Astrocyte (in vitro differentiated cells and primary cell): Measurements from ENCODE around the gene FCMR.

ENCODE experiments used
- CTCF ChIP-seq: IDR thresholded peaks from 2 replicates; pipeline ENCODE4 v1.5.1; 2011; ENCODE audit warnings: low read depth, mild to moderate bottlenecking, inconsistent platforms, low read length, moderate library complexity; ENCODE audit not compliant: insufficient read depth
- EZH2 ChIP-seq: IDR thresholded peaks from 2 replicates; pipeline ENCODE4 v1.6.1; 2012; ENCODE audit warnings: mild to moderate bottlenecking, low read length, inconsistent platforms; ENCODE audit not compliant: insufficient read depth

- no peak for TF ChIP-seq EZH2
- no peak for TF ChIP-seq CTCF
Measured at GRCh38 chr1:206970446-206970845, 48.7 kb upstream of the FCMR start, which contains the start of gene FCAMR.
